PC-3 (cell line): ENCODE measurements around the gene VSIG2. TPM values are rescaled to one million over a fixed set of nuclear protein-coding genes. Genes with fewer than 3 reads are reported as not detected.
A peak's percentile ranks its signal among the peaks of the same experiment; 100 is the strongest.
"Not testable (repeated sequence)": the region's sequence is repeated elsewhere in the genome, so short reads cannot be mapped to it uniquely, and the experiment has no call there.

Experiments used
- ATAC-seq: fragments of 200-7000 bp; cut with Tn5 transposase; 2 replicates; pipeline ENCODE4 v1.9.1; 2020; ENCODE audit warnings: mild to moderate bottlenecking, moderate library complexity
- BruUV-seq: library from RNA; stranded (reverse); fragments of 400-500 nt; replicated peaks from 2 replicates; lab custom pipeline; 2021; lab: Mats Ljungman, UMichigan
- CTCF ChIA-PET: fragments of 300-600 bp; sonication (Branson Sonifier 250); formaldehyde crosslinking; loops from one replicate; lab custom pipeline; 2022; ENCODE audit warnings: antibody characterized with exemption; lab: Charles Lee
- POLR2A ChIA-PET: fragments of 300-600 bp; sonication (Branson Sonifier 250); formaldehyde crosslinking; loops from one replicate; lab custom pipeline; 2022; ENCODE audit warnings: antibody characterized with exemption; ENCODE audit not compliant: unreplicated experiment; lab: Charles Lee
- DNase-seq: peaks from one replicate; pipeline ENCODE4 v3.0.0-alpha.2; 2015
- H2AFZ ChIP-seq: fragments of 300-600 bp; sonication (generic); 2 replicates; pipeline ENCODE4 v1.6.0; 2016; ENCODE audit warnings: antibody characterized with exemption, low read length
- H3F3A ChIP-seq: fragments of 300-600 bp; sonication (generic); one replicate; pipeline ENCODE4 v1.6.0; 2017; ENCODE audit warnings: antibody characterized with exemption, low read length, control low read depth, mild to moderate bottlenecking; ENCODE audit not compliant: unreplicated experiment
- H3K27ac ChIP-seq: fragments of 300-600 bp; sonication (generic); 2 replicates; pipeline ENCODE4 v1.5.1; 2016; ENCODE audit warnings: mild to moderate bottlenecking, low read length
- H3K27me3 ChIP-seq: fragments of 300-600 bp; sonication (generic); 2 replicates; pipeline ENCODE4 v1.6.1; 2016; ENCODE audit warnings: low read length, mixed read lengths
- H3K36me3 ChIP-seq: fragments of 300-600 bp; sonication (generic); 2 replicates; pipeline ENCODE4 v1.6.1; 2016; ENCODE audit warnings: low read depth, mixed run types, low read length, mixed read lengths
- H3K4me1 ChIP-seq: fragments of 300-600 bp; sonication (generic); 2 replicates; pipeline ENCODE4 v1.5.1; 2016; ENCODE audit warnings: low read length; ENCODE audit not compliant: insufficient read depth
- H3K4me2 ChIP-seq: fragments of 300-600 bp; sonication (generic); 2 replicates; pipeline ENCODE4 v1.6.0; 2016; ENCODE audit warnings: low read length
- H3K4me3 ChIP-seq: fragments of 300-600 bp; sonication (generic); 2 replicates; pipeline ENCODE4 v1.5.1; 2016; ENCODE audit warnings: mild to moderate bottlenecking, low read length, mixed read lengths
- H3K79me2 ChIP-seq: fragments of 300-600 bp; sonication (generic); 2 replicates; pipeline ENCODE4 v1.6.1; 2017; ENCODE audit warnings: low read length, mixed read lengths
- H3K9ac ChIP-seq: fragments of 300-600 bp; sonication (generic); 2 replicates; pipeline ENCODE4 v1.6.0; 2016; ENCODE audit warnings: mild to moderate bottlenecking, low read length
- H3K9me2 ChIP-seq: fragments of 300-600 bp; sonication (generic); replicated peaks from 2 replicates; pipeline ENCODE4 v1.6.1; 2016; ENCODE audit warnings: mixed run types, low read length, mixed read lengths
- H3K9me3 ChIP-seq: fragments of 300-600 bp; sonication (generic); 2 replicates; pipeline ENCODE4 v1.6.1; 2016; ENCODE audit warnings: low read length, mixed read lengths
- H4K20me1 ChIP-seq: fragments of 300-600 bp; sonication (generic); 2 replicates; pipeline ENCODE4 v1.6.1; 2016; ENCODE audit warnings: low read length, mixed read lengths
- EZH2 ChIP-seq: fragments of 300-600 bp; sonication (generic); IDR thresholded peaks from one replicate; pipeline ENCODE4 v1.6.1; 2017; ENCODE audit warnings: antibody characterized with exemption, mild to moderate bottlenecking, low read length; ENCODE audit not compliant: unreplicated experiment
- EZH2phosphoT487 ChIP-seq: fragments of 300-600 bp; sonication (generic); IDR thresholded peaks from 2 replicates; pipeline ENCODE4 v1.6.1; 2018; ENCODE audit warnings: mild to moderate bottlenecking, antibody characterized with exemption, low read length, borderline replicate concordance
- intact Hi-C: fragments of 100-400 bp; cut with micrococcal nuclease; formaldehyde crosslinking; loops from 2 replicates; pipeline ENCODE4 v1.9.0; 2023
- total RNA-seq: library from RNA; depleted of rRNA; stranded (reverse); fragments of >200 nt; gene quantifications from 2 replicates; pipeline ENCODE4 v1.2.3, GENCODE V29; 2014
- TF ChIP-seq, protein P1 (sequence below): fragments of 300-600 bp; sonication (generic); conservative IDR thresholded peaks from 2 replicates; pipeline ENCODE4 v1.5.1; 2017; ENCODE audit warnings: antibody characterized with exemption, low read depth, mild to moderate bottlenecking, low read length

The VSIG2 gene
- total RNA-seq, 1 experiment from 2014 or later, result not detected

- H3K9me3 ChIP-seq, result no peaks in the 10 kb centered on the region
- ATAC-seq (no peak), DNase-seq (no peak)
- no TSS peak for BruUV-seq
- POLR2A ChIA-PET, result no interaction called here
- no peaks in the 10 kb centered on the region for H3K36me3 ChIP-seq
- H3K4me3 ChIP-seq, result no peak overlapping the region
- H3K4me2 ChIP-seq, result no peak overlapping the region
- intact Hi-C loops, result no loop called here
- H3K9ac ChIP-seq, result no peak overlapping the region
- no peaks in the 10 kb centered on the region for H3K27me3 ChIP-seq
- no peaks in the 10 kb centered on the region for H3K9me2 ChIP-seq
- no peak overlapping the region for H3K27ac ChIP-seq
- H3K4me1 ChIP-seq, result peaks cover 2% of the 10 kb centered on the region
- H4K20me1 ChIP-seq, result no peaks in the 10 kb centered on the region
- TF ChIP-seq EZH2phosphoT487 (no peak), EZH2 (no peak)
- TF ChIP-seq, protein P1, sequence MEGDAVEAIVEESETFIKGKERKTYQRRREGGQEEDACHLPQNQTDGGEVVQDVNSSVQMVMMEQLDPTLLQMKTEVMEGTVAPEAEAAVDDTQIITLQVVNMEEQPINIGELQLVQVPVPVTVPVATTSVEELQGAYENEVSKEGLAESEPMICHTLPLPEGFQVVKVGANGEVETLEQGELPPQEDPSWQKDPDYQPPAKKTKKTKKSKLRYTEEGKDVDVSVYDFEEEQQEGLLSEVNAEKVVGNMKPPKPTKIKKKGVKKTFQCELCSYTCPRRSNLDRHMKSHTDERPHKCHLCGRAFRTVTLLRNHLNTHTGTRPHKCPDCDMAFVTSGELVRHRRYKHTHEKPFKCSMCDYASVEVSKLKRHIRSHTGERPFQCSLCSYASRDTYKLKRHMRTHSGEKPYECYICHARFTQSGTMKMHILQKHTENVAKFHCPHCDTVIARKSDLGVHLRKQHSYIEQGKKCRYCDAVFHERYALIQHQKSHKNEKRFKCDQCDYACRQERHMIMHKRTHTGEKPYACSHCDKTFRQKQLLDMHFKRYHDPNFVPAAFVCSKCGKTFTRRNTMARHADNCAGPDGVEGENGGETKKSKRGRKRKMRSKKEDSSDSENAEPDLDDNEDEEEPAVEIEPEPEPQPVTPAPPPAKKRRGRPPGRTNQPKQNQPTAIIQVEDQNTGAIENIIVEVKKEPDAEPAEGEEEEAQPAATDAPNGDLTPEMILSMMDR, result no peak
- H2AFZ ChIP-seq, result no peak overlapping the region
- peaks cover 5% of the 10 kb centered on the region for H3F3A ChIP-seq
- H3K79me2 ChIP-seq, result peaks cover 18% of the 10 kb centered on the region
- CTCF ChIA-PET, result no interaction called here
These were observed 25.0 kb upstream of the VSIG2 start for GRCh38 chr11:124776865-124777645.

GRCh38 chr11:124770959-124771358 is 18.9 kb upstream of the VSIG2 start:
- H3K9me2 ChIP-seq, H3K9me3 ChIP-seq, H3K4me3 ChIP-seq, H3K9ac ChIP-seq, H2AFZ ChIP-seq, BruUV-seq, H3K4me2 ChIP-seq, POLR2A ChIA-PET, H3K79me2 ChIP-seq, CTCF ChIA-PET, H4K20me1 ChIP-seq, H3K27me3 ChIP-seq: not testable (repeated sequence)
- intact Hi-C loops, result loop anchor here (1.0 kb wide), 1 partner anchor 63 kb away; no protein-coding TSS in a partner anchor
- DNase-seq (peak; percentile 44), ATAC-seq (peak; percentile 27)
- peak overlapping the region; percentile 59; the same call in 1 of the 2 replicates for H3K27ac ChIP-seq
- peaks cover 13% of the 10 kb centered on the region for H3F3A ChIP-seq
- peaks cover 14% of the 10 kb centered on the region; the same call in 1 of the 2 replicates for H3K36me3 ChIP-seq
- H3K4me1 ChIP-seq, result peaks cover 32% of the 10 kb centered on the region

DNA sequence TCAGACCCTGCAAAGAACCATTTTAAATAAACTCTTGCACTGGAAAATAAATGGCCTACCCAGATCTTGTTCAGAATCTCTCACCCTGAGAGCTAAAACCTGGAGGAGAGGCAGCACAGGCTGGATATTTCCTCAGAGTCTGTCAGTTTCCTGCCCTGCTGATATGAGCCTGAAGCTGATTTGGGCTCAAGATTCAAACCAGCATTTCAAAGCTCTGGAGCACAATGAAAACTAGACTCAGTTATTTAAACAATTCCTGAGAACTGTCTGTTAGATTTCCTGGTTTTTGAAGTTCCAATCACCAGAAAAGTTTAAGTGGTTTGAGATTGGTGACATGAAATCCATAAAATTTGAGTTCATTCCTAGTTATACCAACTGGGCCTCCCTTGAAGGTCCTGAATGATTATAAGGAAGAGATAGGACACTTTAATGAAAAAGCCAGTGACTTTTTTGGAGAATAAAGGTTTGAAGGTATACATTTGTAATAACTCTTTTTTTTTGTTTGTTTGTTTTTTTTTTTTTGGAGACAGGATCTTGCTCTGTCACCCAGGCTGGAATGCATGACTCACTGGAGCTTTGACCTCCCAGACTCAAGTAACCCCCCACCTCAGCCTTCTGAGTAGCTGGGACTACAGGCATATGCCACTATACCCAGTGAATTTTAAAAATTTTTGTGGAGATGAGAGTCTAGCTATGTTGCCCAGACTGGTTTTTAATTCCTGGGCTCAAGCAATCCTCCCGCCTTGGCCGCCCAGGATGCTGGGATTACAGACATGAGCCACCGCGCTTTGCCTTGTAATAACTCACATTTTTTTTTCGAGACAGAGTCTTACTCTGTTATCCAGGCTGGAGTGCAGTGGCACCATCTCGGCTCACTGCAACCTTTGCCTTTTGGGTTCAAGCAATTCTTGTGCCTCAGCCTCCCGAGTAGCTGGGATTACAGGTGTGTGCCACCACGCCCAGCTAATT is 18.0 kb upstream of the VSIG2 start:
- H3K9me3 ChIP-seq, result no peaks in the 10 kb centered on the region
- peak overlapping the region; percentile 59 for H3K27ac ChIP-seq
- TF ChIP-seq, protein P1, result no peak
- H3K36me3 ChIP-seq, result peaks cover 14% of the 10 kb centered on the region; the same call in 1 of the 2 replicates
- peak overlapping the region; percentile 62 for H3K4me2 ChIP-seq
- no peaks in the 10 kb centered on the region for H3K79me2 ChIP-seq
- H3K4me3 ChIP-seq, result no peak overlapping the region
- no peak overlapping the region for H3K9ac ChIP-seq
- intact Hi-C loops, result loop anchor here (1.0 kb wide), 1 partner anchor 64 kb away; no protein-coding TSS in a partner anchor
- ChIA-PET POLR2A (interaction anchor here (0.7 to 0.9 kb wide), 2 partner anchors 27 to 147 kb away, joined by 4 to 9 read pairs; no protein-coding TSS in a partner anchor), CTCF (interaction anchor here (0.6 to 1.9 kb wide), 3 partner anchors 65 to 96 kb away, joined by 3 to 13 read pairs (median 9); partner anchors contain the start of gene SPA17)
- H3K27me3 ChIP-seq, result no peaks in the 10 kb centered on the region
- TSS peak; percentile 35 for BruUV-seq
- peaks cover 32% of the 10 kb centered on the region for H3K4me1 ChIP-seq
- peak; percentile 90 for DNase-seq
- ATAC-seq, result peak; percentile 90
- peaks cover 13% of the 10 kb centered on the region for H3F3A ChIP-seq
- no peaks in the 10 kb centered on the region for H3K9me2 ChIP-seq
- no peaks in the 10 kb centered on the region for H4K20me1 ChIP-seq
- no peak overlapping the region for H2AFZ ChIP-seq
